Measurements from ENCODE around the gene RHAG. TPM values are rescaled to one million over a fixed set of nuclear protein-coding genes. Genes with fewer than 3 reads are reported as not detected.

RHAG gene
- total and polyA plus RNA-seq, 2 of the 8 experiments (the other 6 are each of a cell fraction or from before 2014, with no cell fraction given), result not detected

GRCh38 chr6:49662231-49662891 lies 25.7 kb upstream of the RHAG start (continued):
- TF ChIP-seq RBBP5 (IDR thresholded peaks at IDR 0.05; ENCODE audit: borderline replicate concordance, low read depth, low read length) (no peak), KDM1A (IDR thresholded peaks at IDR 0.05; ENCODE audit: borderline replicate concordance, low read length) (no peak), CEBPB (IDR thresholded peaks at IDR 0.05; ENCODE audit: low read depth, low read length) (no peak), ATF3 (IDR thresholded peaks at IDR 0.05; ENCODE audit: insufficient read depth, low read depth, low read length) (no peak), POU5F1 (IDR thresholded peaks at IDR 0.05; ENCODE audit: low read depth, low read length) (no peak)
